Activated CD4-positive, alpha-beta T cell treated with anti-CD3 and anti-CD28 coated beads for 1 hour (primary cell): Measurements from ENCODE around the gene PSD2.
A peak's percentile ranks its signal among the peaks of the same experiment; 100 is the strongest.

Source experiments
- DNase-seq: peaks from one replicate; pipeline ENCODE4 v3.0.0-alpha.2; 2020

Gene PSD2

DNA sequence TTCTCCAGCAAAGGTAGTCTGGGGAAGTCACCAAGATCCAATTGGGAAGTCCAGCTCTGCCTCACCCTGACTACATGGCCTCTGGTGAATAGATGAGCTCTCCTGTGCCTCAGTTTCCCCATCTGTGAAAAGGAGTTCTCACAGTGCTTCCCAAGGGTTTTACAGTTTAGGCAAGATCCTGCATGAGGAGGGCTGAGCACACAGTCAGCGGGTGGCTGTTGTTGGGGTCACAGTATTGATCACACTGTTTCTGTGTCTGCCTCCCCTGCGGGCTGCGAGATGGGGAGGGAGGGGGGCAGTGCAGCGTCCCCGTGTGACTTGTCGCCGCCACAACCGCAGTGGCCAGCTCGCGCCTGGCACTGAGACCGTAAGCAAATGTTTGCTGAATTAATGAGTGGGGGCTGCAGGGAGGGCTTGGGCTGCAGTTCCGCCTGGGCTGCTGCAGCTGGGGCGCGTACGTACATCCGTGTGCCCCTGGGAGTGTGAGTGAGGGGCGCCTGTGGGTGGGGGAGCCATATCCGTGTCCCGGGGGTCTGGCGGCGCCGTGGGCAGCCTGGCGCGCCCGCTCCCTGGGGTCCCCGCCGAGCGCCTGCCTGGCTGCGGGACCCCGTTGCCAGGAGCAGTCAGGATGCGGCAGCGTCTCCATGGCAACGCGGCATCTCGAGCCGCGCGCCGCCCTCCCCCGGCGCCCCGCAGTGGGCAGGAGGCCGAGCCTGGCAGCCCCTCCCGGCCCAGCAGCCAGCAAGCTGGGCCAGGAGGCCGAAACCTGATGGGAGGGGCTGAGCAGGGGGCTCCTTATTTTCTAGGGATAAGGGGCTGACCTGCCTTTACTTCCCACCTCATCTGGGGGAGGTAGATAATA is 31.4 kb upstream of the PSD2 start:
- no peak for DNase-seq

DNA sequence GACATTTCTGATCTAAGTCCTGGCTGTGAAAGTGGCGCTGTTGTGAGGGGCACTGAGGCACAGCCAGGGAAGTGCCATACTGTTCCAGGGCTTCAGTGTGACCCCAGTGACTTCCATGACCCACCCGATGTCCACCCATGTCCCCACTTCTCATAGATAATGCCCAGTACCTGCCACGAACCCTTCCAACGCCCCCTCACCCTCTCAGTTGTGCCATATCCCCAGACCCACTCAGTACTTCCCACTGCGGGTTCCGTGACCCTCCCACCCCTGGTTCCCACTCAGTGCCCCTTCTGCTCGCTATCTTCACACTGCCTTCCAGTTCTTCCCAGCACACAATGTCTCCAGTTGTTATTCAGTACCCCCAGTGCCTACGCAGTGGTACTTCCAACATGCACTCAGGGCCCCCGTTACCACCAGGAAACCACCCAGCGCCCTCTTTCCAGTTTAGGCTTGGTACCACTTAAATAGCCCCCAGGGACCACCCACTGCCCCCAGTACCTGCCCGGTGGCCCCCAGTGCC is 30.7 kb upstream of the PSD2 start:
- no peak for DNase-seq

DNA sequence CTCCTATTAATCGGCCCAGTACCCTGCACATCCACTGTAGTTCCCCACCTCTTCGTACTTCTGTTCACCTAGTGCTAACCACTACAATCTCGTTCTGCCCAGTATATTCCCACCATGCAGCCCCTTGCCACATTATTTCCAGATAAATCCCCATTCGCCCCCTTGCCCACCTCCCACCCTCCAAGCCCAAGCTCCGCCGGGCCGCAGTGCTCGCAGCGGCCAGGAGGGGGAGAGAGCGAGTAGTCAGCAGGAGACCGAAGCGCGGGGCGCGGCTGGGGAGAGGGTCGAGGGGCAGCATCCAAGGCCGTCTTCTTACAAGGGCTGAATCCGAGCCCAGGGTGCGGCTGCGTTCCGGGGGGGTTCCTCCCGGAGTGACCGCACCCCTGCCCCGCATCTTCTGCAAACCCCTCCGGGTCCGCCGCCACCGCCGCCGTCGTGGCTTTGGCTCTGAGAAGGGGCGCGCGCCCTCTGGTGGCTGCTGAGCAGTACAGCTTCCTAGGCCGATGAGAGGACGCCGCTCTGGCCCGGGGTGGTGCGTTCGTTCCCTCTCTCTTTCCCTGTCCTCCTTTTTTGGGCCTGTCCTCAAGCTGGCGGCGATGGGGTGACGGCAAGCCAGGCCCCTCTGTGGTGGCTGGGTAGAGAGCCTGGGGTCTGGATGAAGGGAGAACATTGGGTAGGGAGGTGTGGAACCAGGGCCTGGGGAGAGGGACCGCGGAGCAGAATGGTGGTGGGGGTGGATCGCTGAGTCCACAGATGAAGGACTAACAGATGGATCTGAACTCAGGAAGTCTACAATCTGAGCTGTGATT is 30.0 kb upstream of the PSD2 start:
- peak; percentile 72 for DNase-seq

DNA sequence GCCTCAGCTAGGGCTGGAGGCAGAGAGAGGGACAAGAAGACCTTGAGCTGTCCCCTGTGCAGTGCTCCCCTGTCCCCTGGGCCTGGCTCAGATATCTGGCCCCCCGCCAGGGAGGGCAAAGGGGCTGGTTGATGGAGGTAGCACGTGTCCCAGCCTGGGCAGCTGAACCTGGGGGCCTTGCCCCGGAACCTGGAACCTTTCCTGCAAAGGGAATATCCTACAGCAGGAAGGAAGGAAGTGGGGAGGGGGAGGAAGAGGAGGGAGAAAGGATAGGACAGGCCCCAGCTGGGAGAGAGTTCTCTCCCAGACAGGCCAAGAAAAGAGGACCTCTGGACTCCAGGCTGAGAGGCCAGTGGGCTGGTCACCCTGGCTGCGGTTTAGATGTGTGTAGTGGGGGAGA is 27.6 kb upstream of the PSD2 start:
- no peak for DNase-seq

DNA sequence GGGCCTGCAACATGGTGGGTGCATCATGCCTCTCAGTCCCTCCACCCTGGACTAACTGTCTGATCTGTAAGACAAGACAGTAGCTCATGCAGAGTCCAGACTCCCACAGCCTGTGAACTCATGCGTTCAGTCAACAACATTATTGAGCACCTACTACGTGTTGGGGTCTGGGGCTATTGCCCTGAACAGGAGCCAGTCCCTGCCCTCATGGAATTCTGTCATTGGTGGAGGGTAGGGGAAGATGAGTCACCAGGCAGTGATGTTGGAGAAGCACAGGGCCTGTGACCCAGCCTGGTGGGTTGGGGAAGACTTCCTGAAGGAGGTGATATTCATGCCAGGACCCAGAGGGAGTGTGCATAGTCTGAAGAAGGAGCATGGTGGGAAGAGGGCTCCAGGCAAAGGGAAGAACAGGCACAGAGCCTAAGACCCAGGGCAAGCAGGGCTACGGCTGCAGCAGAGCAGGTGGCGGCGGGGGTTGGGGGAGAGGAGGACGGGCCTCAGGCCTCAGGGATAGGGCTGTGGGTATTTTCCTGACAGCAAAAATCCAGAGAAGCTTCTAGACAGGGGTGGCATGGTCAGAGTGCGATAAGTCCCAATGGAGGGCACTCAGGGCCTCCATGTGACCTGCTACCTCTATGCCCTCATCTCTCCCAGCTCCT is 26.7 kb upstream of the PSD2 start:
- no peak for DNase-seq

DNA sequence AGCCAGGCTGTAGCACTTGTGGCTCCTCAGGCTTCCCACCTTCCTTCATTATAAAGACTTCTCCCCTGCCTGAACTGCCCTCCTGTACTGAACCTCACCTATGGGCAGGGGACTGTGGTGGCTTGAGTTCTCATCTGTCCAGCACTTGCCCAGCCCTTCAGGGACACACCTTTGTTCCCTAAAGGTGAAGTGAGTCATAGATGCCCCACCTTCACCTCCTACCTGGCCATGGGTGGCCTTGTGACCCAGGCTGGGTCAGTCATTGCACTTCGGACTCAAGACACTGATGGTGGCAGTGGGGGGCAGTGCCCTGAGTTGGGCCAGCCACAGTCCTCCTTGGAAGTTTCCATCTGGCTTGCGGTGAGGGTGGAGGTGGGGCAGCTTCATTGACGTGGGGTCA is 26.1 kb upstream of the PSD2 start:
- DNase-seq: no peak

DNA sequence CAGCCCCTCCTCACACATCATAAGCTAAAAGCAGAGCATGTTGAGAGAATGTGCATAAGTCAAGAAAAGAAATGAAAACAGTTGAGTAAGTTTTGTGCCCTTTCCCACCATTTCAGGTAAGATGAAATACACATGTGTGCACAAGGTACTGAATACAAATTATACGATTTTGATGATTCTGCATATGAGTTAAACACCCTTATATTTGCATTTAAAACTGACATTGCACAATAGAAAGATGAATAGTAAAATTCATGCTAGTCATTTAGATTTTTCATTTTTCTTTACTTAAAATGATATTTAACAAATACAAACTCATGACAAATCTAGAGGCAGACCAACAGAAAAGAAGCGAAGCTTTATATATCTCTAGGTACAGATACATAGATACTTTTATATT is 24.9 kb upstream of the PSD2 start:
- DNase-seq: no peak

DNA sequence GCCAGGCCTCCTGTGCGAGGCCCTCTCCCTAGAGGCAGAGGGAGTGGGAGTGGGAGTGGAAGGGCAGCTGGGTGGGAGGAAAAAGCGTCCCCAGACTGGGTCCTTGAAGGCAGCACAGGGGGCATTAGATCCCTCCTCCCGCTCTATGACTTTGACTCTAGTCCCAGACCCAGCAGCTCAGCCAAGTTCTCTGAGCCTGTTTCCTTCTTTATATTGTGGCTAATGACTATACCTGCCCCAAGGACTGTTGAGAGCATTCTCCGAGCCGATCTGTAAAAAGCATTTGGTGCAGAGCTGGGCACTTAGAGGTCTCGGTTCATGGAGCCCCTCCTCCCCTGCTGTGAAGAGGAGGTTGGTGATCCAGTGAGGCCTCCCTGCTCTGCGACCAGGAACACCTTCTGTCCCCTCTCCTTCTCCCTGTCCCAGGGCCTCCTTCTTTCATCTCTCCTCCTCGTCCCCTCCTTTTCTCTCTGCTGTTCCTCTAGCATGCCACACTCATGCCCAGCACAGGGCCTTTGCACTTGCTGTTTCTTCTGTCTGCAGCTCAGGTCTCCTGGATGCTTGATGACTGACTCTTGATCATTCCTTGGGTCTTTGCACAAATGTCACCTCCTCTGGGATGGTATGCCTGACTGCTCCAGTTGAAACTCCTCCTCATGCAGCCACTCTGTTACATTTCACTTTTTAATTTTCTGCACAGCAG is 23.4 kb upstream of the PSD2 start:
- no peak for DNase-seq

DNA sequence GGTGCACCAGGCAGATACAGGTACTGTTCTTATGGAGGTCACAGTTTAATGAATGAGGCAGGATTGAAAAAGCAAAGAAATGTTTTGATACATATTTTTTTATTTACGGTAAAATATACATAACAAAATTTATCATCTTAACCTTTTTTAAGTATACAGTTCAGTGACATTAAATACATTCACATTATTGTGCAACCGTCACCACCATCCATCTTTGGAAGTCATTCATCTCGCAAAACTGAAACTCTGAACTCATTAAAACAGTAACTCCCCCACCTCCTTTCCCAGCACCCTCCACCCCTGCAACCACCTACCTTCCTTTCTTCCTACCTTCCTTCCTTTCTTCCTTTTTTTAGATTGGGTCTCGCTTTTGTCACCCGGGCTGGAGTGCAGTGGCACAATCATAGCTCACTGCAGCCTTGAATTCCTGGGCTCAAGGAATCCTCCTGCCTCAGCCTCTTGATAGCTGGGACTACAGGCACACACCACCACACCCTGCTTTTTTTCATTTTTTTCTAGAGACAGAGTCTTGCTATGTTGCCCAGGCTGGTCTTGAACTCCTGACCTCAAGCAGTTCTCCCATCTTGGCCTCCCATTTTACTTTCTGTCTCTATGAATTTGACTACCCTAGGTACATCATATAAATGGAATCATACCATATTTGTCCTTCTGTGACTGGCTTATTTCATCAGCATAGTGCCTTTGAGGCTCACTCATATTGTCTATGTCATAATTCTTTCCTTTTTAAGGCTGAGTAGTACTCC is 22.5 kb upstream of the PSD2 start:
- no peak for DNase-seq

DNA sequence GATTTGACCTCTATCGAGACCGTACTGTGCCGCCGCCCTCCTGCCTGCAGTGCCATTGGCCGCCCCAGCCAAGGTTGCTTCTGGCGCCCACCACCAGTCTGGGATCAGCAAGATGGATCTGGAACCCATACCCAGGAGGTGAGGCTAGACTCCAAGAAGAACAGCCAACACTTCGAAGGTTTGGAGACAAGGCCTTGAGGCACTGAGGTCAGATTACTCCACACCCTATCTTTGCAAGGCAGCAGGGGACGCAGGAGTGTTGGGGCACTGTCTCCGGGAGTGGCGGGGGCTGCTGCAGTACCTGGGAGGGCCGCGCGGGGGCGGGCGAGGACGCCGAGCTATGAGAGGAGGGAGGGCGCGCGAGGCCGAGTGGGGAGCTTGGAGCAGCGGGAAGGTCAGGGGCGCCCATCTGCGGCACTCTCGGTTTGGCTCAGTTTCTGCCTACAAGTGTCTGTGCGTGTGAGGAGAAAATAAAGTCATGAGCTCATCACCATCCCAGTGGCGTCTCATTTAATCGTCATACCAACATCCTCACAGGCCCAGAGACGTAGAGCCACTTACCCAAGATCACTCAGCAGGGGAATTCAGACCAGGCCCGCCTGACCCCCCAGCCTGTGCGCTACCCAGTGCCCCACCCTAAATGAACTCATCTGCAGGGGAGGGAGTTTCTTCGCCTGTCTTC is 20.5 kb upstream of the PSD2 start:
- peak; percentile 55 for DNase-seq

DNA sequence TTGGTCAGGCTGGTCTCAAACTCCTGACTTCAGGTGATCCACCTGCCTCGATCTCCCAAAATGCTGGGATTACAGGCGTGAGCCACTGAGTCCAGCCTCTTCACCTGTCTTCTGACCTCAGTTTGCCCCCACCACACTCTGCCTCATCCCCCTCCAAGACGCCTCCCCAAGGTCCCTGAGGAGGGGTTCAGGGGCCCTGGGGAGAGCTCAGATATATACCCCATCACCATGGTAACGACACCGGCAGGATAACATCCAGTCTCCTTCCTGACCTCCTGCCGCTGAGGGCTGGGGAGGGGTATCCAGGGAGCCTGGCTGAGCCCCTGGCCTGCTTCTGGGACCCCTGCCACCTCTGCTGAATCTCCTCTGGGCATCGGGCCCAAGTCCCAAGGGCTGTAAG is 19.7 kb upstream of the PSD2 start:
- no peak for DNase-seq

DNA sequence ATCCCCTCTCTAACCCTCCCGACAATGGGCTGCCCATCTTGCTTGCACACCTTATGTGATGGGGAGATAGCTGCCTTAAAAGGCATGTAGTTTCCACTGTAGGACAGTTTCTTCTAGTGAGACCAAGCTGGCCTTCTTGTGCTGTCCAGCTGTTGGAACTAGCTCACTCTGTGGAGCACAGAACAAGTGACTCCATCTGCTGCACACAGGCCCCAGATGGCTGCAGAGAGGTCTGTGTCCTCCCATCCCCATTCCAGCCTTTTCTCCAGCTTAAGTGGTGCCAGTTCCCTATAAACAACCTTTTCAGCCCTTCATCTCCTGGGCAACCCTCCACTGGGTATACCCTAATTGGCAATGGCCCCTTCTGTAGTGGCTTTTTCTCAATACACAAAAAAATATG is 18.7 kb upstream of the PSD2 start:
- DNase-seq: no peak

DNA sequence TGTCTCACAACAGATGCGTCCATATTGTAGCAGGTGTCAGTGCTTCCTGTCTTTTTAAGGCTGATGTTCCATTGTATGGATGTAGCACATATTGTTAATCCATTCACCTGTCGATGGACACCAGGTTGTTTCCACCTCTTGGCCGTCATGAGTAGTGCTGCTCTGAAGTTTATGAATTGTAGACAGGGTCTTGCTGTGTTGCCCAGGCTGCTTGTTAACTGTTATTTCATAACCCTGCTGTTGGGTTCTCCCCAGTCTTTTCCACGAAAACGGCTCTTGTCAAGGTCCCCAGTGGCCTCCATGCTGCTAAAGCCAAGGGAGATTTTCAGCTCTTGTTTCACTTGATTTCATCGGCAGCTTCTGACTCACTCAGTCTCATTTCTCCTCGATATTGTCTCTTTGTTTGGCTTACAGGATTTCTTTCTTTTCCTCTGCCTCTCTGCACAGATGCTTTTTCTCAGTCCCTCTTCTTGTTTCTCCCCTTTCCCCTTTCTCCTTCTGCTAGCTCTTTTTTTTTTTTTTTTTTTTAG is 12.1 kb upstream of the PSD2 start:
- DNase-seq: no peak

DNA sequence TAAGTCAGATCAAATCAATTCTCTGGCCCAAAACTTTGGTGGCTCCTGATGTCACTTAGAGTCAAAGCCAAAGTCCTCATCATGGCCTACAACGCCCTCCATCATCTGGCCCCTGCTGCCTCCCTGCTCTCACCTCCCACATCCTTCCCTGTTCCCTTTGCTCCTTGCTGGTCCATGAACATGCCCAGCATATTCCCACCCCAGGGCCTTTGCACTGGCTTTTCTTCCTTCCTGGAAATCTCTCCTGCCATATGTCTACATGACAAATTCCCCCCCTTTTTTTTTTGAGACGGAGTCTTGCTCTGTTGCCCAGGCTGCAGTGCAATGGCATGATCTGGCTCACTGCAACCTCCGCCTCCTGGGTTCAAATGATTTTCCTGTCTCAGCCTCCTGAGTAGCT is 11.1 kb upstream of the PSD2 start:
- no peak for DNase-seq

DNA sequence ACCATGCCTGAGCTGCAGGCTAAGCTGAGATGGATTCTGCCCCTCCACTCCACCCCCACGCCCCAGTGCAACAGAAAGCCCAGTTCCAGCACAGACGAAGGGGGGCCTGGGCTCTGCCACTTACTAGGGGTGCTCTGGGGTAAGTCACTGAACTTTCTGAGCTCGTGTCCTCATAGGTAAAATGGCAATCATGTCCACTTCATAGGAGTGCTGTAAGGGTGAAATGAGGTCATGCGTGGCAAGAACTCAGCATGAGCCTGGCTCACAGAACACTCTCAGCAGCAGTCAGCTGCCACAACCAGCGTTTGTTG is 8.4 kb upstream of the PSD2 start:
- DNase-seq: no peak

DNA sequence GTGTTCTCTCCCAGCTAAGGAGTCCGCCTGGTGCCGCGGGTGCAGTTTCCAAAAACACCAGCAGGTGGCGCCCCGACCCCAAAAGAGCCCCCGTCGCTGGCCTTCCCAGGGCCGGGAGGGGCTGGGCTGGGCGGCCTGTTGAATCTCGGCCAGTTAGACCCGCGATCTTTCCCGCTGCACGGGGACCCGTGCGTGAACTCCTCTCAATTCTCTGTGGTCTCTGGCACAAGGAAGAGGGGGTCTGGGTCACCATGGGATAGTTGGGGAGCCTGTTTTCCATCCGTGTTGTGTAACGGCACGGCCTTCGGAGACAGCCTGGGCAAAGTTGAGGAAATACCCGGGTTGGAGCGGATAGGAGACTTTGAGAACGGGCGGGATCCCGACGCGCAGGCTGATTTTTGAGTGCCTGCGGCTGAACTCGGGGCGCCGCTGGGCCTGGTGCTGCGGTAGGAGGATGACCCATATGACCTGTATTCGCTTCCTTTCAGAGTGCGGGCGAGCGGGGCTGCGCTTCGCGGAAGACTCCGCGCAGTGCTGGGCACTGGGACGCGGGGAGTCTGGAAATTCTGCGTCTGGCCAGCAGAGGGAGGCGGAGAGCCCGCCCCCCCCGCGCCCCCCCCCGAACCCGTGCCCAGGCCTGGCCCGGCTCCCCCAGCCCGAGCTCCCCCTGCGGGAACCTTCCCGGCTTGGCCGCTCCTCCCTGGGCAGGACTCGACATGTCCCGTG is 7.9 kb upstream of the PSD2 start:
- DNase-seq: peak; percentile 77

DNA sequence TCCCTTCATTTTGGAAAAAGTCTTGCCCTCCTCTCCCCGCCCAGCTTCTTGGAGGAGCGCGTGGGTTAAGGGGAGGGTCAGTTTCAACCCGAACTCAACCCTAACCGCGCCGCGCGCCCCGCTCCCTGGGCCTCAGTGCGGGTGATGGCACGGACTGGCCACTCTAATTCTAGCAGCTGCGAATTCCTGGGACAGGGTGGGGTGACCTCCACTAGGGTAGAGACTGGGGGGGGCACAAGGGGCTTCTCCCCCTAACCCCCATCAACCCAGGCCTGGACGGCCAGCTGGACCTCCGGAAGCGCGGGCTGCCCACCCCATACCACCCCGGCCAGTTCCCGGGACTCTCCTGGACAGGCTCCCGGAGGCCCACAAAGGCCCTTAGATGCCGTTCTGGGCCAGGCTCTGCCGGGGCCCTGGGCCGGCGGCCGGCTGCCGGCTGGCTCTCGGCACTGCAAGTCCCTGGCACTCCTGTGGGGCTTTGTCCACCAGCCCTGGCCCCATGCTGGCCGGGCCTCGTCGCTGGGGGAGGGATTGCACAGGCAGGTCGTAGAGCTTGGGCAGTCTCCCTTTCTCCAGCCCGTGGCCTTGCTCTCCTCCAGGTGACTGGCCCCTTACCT is 7.2 kb upstream of the PSD2 start:
- DNase-seq: no peak

DNA sequence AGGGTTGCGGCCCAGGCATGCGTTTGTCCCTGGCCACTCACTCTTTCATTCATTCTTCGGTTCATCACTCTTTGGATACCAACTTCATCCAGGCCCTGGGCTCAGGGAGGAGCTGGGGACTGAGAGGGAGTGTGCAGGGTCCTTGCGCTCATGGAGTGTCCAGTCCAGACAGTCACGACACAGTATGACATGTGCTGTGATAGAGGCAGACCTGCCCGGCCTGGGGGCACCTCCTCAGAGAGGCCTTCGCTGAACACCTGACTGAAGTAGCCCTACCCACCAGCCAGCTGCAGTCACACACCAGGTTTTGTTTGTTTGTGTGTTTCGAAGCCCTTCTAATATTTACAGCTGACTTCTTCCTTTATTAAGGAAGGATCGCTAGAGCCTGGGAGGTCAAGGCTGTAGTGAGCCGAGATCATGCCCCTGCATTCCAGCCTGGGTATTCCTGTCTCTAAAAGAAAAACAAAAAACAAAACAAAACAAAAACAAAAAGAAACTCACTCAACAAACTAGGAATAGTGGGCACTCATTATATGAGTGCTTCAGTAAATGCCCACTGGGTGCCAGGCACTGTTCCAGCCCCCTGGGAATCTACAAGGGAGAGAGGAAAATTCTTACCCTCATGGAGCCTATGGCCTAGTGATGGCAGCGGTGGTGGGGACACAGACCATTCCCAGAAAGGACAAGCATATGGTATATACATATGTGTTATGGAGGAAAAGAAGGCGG is 6.3 kb upstream of the PSD2 start:
- no peak for DNase-seq

DNA sequence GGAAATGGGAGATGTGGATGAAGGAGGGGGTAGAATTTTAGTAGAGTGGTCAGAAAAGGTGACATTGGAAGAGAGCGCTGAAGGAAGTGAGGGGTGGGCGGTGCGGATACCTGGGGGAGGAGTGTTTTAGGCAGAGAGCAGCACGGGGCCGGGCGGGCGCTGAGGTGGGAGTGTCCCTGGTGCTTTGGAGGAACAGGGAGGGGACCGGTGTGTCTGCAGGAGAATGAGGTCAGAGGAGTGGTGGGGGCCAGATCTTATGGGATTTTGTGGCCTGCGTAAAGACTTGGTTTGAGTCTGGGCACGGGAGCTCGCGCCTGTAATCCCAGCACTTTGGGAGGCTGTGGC is 5.8 kb upstream of the PSD2 start:
- no peak for DNase-seq

DNA sequence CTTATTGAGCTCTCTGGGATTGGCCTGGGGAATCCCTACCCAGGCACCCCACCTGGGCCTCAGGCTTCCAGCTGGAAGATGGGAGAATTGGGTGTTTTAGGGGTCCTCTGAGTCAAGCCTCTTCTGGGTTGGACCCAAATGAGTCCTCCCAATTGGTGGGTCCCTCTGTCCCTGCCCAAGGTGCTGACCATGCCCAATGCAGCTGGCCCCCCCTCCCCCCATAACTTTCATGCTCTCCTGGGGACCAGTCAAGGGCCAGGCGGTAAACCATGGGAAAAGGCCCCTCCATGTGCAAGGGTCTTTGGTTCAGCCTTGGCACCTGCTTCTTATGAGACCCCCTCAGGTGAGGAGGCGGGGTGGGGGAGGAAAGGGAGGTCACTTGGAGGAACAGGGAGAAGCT is 3.4 kb upstream of the PSD2 start:
- DNase-seq: no peak
